GM21390 (cell line): ENCODE results near the gene ZSWIM1.
"Not testable (repeated sequence)": the region's sequence is repeated elsewhere in the genome, so short reads cannot be mapped to it uniquely, and the experiment has no call there.

Experiments used
- ATAC-seq: cut with Tn5 transposase; IDR thresholded peaks from one replicate; pipeline ENCODE4 v1.9.1; 2021; ENCODE audit not compliant: unreplicated experiment

ZSWIM1 gene

DNA sequence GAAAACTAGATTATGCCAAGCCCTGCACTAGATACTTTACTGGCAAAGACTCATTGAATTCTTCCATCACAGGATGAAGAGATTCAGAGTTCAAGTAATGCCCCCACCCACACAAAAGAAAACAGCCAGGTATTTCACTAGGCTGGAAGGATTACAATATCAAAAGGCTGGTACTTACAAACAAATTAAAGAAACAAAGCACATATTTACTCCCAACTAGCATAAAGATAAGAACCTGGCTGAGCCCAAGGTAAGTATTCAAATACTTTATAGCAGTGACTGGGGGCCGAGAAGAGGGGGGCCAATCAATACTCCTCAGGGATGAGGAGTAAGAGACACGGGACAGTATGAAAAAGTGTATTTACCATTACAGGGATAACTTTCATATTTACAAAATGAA, 27.5 kb upstream of the ZSWIM1 start:
- ATAC-seq = no peak

- ATAC-seq = peak; percentile 98
These were observed 23.7 kb upstream of the ZSWIM1 start, which contains the start of the genes ACOT8 and ZSWIM3 for GRCh38 chr20:45857114-45857881. Gene ACOT8 (minus strand): TSS chr20:45857392. CDS start chr20:45857315, 77 bp downstream. Gene ZSWIM3 (plus strand): TSS chr20:45857614. CDS start chr20:45857826, 212 bp downstream.

DNA sequence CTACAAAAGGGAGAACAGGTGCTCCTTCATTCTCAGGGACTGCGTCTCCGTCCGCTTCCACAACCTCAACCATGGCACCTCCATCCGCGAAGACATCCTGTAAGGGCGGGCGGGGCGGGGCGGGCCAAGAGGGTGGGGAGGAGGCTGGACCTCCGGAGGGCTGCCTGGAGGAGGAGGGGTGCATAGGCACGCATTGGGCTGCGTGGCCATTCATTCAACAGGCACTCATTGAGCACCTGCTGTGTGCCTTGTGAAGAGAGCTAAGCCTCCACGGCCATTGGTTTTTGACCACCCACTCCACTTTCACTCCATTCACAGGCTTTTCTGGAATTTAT, 23.2 kb upstream of the ZSWIM1 start:
- peak; percentile 4 for ATAC-seq

DNA sequence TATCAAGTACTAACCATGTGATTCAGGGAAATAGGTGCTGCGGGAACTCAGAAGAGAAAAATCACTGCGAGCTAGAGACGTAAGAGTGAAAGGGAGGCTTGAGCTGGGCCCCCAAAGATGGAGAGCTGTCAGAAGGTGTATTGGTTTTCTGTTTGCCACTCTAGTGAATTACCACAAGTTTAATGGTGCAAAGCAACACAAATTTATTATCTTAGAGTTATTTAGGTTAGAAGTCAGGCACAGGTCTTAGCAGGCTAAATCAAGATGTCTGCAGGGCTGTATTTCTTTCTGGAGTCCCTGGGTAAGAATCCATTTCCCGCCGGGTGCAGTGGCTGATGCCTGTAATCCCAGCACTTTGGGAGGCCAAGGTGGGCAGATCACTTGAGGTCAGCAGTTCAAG, 21.1 kb upstream of the ZSWIM1 start:
- no peak for ATAC-seq

DNA sequence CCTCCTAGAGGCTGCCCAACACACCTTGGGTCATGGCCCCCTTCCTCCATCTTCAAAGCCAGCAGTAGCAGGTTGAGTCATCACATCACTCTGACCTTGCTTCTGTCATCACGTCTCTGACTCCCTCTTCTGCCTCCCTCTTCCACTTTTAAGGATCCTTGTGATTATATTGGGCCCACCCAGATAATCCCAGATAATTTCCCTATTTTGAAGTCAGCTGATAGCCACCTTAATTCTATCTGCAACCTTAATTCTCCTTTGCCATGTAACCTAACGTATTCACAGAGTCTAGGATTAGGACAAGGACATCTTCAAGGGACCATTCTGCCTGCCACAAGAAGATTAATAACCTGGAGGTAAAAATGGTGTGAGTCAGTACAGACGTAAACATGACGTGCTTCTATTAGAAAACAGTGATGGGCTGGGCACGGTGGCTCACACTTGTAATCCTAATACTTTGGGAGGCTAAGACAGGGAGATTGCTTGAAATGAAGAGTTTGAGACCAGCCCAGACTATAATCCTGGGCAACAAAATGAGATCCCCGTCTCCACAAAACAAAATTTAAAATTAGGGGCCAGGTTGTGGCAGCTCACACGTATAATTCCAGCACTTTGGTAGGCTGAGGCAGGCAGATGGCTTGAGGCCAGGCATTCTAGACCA, 20.3 kb upstream of the ZSWIM1 start:
- no peak for ATAC-seq

GRCh38 chr20:45861221-45862075, 19.6 kb upstream of the ZSWIM1 start:
- no peak for ATAC-seq

DNA sequence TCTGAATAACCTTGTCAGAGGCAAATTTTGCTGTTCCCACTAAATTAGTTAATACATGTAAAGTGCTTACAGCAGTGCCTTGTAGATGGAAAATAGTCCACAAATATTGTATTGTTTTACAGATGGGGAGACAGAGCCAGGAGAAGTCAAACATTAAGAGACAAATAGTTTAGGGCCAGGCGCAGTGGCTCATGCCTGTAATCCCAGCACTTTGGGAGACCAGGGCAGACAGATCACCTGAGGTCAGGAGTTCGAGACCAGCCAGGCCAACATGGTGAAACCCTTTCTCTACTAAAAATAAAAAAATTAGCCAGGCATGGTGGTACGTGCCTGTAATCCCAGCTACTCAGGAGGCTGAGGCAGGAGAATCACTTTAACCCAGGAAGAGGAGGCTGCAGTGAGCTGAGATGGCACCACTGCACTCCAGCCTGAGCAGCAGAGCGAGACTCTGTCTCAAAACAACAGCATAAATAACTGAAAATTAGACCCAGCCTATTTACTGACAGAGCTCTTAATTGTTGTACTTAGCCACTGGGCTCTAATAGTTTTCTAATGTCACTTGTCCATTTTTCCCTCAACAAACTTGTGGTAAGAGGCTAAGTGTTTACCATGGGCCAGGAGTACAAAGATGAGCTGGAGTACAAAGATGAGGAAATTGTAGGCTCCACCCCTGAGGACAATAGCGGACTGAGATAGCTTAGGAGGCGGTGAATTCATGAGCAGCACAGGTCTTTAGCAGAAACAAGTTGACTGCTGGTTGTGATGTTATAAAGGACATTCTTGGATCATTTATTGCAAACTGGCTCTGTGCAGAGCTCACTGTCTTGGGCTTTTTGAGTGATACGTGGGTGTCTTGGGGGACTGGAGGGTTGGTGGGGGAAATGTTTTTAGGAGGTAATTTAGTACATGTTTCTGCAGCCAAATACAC, 17.2 kb upstream of the ZSWIM1 start:
- ATAC-seq = no peak

GRCh38 chr20:45866454-45866853, 14.6 kb upstream of the ZSWIM1 start:
- no peak for ATAC-seq

- ATAC-seq = no peak
These were observed 13.8 kb upstream of the ZSWIM1 start for GRCh38 chr20:45867136-45867818.

GRCh38 chr20:45867819-45868176, 13.2 kb upstream of the ZSWIM1 start:
- no peak for ATAC-seq

GRCh38 chr20:45872626-45873025, 8.4 kb upstream of the ZSWIM1 start:
- no peak for ATAC-seq

DNA sequence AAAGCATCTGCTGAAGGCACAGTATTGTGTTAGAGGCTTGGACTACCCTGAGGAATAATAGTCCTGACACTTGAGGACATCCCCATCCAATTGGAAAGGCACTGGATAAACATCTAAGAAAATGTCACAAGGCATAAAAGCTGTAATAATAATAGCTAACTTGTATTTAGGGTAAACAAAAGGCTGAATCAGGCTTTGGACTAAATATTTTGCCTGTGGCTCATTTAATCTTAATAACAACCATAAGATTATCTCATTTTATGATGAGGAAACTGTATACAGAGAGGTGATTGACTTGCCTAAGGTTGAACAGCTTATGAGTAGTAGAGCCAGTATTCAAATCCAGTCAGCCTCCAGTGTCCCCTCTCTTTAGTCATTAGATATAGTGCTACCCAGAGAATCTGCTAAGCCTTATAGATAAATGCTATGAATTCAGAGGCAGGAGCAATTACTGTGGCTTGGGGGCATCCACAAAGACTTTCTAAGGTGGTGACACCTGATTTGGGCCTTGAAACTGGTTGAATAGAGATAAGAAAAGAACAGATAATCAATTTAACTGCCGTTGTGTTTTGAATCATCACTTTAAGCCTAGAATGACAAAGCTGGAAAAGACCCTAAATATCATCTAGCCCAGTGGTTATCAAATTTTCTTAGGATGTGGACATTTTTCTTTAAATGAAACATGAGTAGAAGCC, 7.5 kb upstream of the ZSWIM1 start:
- no peak for ATAC-seq

- not testable (repeated sequence) for ATAC-seq
These were observed 6.9 kb upstream of the ZSWIM1 start for GRCh38 chr20:45874104-45874481.

- ATAC-seq = no peak
These were observed 6.5 kb upstream of the ZSWIM1 start for GRCh38 chr20:45874576-45874975.

DNA sequence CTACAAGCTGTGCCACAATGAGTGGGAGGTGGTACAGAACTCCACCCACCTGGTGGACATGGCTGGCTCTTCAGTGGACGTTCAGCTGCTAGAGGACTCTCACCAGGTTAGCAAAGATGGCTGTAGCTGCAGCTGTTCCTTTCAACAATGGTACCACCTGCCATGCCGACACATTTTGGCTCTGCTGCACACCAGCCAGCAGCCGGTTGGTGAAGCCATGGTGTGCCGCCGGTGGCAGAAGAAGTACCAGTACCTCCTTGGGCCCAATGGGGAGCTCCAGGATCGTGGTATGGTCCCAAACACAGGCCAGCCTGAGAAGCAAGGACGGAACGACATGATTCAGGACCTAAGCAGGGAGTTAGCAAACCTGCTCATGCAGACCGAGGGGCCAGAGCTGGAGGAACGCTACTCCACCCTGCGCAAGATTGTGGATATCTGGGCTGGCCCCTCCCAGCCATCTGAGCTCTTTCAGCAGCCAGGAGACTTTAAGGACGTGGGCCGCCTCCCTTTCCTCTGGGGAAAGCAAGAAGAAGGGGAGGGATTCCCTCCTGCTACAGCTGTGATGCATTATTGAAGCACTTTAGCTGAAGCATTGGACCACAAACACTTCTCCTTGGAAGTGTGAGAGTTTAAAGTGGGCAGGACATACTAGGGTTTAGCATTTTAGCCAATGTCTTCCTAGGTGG, 2.8 kb upstream of the ZSWIM1 start:
- no peak for ATAC-seq

DNA sequence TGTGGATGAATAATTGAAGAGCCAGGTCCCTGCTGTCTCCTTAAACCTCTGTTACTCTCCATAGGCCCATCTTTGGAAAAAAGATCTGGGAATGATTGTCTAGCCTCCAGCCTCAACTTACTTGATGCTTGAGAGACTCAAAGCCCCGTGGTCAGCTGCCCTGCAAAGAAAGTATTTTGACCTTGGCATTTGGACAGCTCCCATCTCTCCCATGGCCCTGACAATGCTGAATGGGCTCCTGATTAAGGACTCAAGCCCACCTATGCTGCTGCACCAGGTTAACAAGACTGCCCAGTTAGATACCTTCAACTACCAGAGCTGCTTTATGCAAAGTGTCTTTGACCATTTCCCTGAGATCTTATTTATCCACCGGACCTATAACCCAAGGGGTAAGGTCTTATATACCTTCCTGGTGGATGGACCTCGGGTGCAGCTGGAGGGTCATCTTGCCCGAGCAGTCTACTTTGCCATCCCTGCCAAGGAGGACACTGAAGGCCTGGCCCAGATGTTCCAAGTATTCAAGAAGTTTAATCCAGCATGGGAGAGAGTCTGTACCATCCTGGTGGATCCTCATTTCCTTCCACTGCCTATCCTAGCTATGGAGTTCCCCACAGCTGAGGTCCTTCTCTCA, 1.6 kb downstream of the ZSWIM1 start:
- ATAC-seq = no peak

- no peak for ATAC-seq
These were observed 2.1 kb downstream of the ZSWIM1 start for GRCh38 chr20:45883100-45883469.

DNA sequence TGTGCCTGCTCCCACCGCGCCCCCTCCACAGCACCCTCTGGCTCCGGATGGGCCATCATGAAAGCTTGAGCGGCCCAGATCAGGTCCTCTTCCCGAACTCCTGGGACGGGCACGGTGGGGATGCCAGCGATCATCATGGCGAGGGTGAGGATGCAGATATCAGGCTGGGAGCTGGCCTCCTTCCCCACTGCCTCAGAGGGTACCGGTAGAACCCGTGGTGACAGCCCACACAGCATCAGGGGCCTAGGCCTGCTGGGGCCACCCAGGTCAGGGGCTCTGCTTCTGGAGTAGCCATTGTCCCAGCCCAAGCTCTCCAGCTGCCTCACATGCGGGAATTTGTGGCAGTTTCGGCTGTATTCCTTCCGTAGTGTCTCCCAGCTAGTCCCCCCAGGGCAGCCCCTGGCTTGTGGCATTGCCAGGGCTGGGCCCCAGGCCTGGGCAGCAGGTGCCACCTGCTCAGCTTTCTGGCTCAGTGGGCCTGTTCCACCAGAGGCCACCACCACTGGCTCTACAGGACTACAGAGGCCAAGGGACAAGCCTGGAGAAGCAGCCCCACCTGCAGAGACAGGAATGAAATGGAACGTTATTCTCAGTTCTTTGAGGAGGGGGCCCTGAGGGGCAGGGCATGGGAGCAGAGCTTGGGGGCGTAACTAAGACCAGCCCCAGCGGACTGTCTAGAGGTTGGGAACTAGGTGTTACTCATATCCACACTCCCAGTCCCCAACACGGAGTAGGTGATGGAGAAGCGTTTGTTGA, 5.7 kb downstream of the ZSWIM1 start:
- no peak for ATAC-seq
